GM21576 (cell line): ENCODE measurements around the gene CREB5.
"Not testable (repeated sequence)": the region's sequence is repeated elsewhere in the genome, so short reads cannot be mapped to it uniquely, and the experiment has no call there.

Experiments used
- ATAC-seq: cut with Tn5 transposase; IDR thresholded peaks from one replicate; pipeline ENCODE4 v1.9.1; 2021; ENCODE audit warnings: mild to moderate bottlenecking, moderate library complexity; ENCODE audit not compliant: unreplicated experiment

CREB5 gene

GRCh38 chr7:28572321-28573058, 160.2 kb downstream of the CREB5 start:
- no peak for ATAC-seq

GRCh38 chr7:28573059-28573553, 160.8 kb downstream of the CREB5 start:
- no peak for ATAC-seq

GRCh38 chr7:28573651-28574301, 161.5 kb downstream of the CREB5 start:
- no peak for ATAC-seq

- ATAC-seq = no peak
These were observed 162.9 kb downstream of the CREB5 start for GRCh38 chr7:28575241-28575643.

GRCh38 chr7:28576656-28577055, 164.3 kb downstream of the CREB5 start:
- no peak for ATAC-seq

- no peak for ATAC-seq
These were observed 167.3 kb downstream of the CREB5 start for GRCh38 chr7:28579571-28579970.

GRCh38 chr7:28580665-28581064, 168.3 kb downstream of the CREB5 start:
- ATAC-seq = no peak

GRCh38 chr7:28581351-28581750, 169.0 kb downstream of the CREB5 start:
- no peak for ATAC-seq

GRCh38 chr7:28582226-28582625, 169.9 kb downstream of the CREB5 start:
- no peak for ATAC-seq

GRCh38 chr7:28584235-28584634, 171.9 kb downstream of the CREB5 start:
- no peak for ATAC-seq

GRCh38 chr7:28586736-28587135, 174.4 kb downstream of the CREB5 start:
- no peak for ATAC-seq

- no peak for ATAC-seq
These were observed 174.9 kb downstream of the CREB5 start for GRCh38 chr7:28587211-28587610.

- no peak for ATAC-seq
These were observed 176.3 kb downstream of the CREB5 start for GRCh38 chr7:28588602-28589001.

- ATAC-seq = no peak
These were observed 178.8 kb downstream of the CREB5 start for GRCh38 chr7:28591041-28591674.

GRCh38 chr7:28591725-28592349, 179.5 kb downstream of the CREB5 start:
- ATAC-seq = no peak

- no peak for ATAC-seq
These were observed 180.5 kb downstream of the CREB5 start for GRCh38 chr7:28592861-28593260.

GRCh38 chr7:28595076-28595475, 182.8 kb downstream of the CREB5 start:
- no peak for ATAC-seq

GRCh38 chr7:28595801-28596200, 183.5 kb downstream of the CREB5 start:
- ATAC-seq = no peak

GRCh38 chr7:28596245-28596935, 184.1 kb downstream of the CREB5 start:
- ATAC-seq = no peak

- no peak for ATAC-seq
These were observed 185.0 kb downstream of the CREB5 start for GRCh38 chr7:28597284-28597683.

GRCh38 chr7:28598037-28598436, 185.7 kb downstream of the CREB5 start:
- not testable (repeated sequence) for ATAC-seq
